ENCODE measurements around the gene SNX19.

DNA sequence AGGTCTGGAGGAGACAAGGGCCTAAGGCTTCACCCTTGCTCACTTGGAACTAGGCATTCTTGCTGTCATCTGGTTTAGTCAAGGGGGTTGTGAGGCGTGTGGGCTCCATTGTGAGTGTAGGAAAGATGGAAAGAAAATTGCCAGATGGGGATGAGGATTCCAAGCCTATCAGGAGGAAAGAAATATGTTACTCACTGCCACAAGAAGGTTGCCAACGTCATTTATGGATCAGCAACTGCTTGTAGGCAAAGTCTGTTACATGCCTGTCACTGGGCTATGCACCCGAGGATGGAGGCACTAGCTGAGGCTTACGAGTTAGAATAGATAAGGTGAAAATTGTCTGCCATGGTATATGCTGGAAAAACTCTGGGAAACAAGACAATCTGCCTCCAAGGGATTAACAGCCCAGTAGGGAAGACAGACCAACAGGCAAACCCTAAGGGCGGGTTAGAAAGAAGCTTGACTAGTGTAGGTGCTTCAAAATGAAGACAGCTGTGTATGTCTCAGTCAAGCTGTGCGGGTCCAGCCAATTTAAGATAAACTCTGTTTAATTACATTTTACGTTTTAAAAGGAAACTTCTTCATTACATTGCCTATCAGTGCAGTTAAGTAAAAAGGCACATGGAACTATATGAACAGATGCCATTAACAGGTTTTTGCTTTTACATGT is 47.4 kb downstream of the SNX19 start:
- no peak for TF ChIP-seq CTCF (IDR thresholded peaks at IDR 0.05)
- TF ChIP-seq POLR2A (IDR thresholded peaks at IDR 0.05) = no peak
- TF ChIP-seq POLR2AphosphoS5 (IDR thresholded peaks at IDR 0.05) = no peak
